Measurements from ENCODE around the gene ITSN2.

ITSN2 gene

GRCh38 chr2:24220554-24221291 is 139.6 kb downstream of the ITSN2 start:
- no peak for TF ChIP-seq CTCF (IDR thresholded peaks at IDR 0.05; ENCODE audit: low read depth, low read length)
- H3K4me3 ChIP-seq (ENCODE audit: low read depth, low read length), result no peak overlapping the region

DNA sequence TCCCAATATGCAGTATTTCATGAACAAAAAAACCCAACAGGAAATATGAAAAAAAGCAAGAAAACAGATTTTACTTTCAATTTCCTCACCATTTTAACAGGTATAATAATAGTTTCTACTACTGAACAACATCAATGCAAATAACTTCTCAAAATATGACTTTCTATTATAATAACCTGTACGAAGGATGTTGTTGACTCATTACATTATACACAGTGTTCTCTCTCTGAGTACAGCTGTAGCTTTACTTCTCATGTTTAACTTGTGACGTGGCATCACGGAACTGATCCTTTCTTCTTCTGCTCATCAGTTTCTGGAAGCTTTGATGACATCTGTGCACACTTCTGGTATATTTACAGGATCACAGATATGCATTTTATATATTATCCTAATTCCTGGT is 145.5 kb downstream of the ITSN2 start:
- no peak for TF ChIP-seq CTCF (IDR thresholded peaks at IDR 0.05; ENCODE audit: low read depth, low read length)
- no peak overlapping the region for H3K4me3 ChIP-seq (ENCODE audit: low read depth, low read length)

GRCh38 chr2:24211408-24211807 is 148.9 kb downstream of the ITSN2 start:
- TF ChIP-seq CTCF (IDR thresholded peaks at IDR 0.05; ENCODE audit: low read depth, low read length), result no peak
- no peak overlapping the region for H3K4me3 ChIP-seq (ENCODE audit: low read depth, low read length)

- TF ChIP-seq CTCF (IDR thresholded peaks at IDR 0.05; ENCODE audit: low read depth, low read length), result no peak
- no peak overlapping the region for H3K4me3 ChIP-seq (ENCODE audit: low read depth, low read length)
Observed at GRCh38 chr2:24210723-24211122, 149.6 kb downstream of the ITSN2 start.

DNA sequence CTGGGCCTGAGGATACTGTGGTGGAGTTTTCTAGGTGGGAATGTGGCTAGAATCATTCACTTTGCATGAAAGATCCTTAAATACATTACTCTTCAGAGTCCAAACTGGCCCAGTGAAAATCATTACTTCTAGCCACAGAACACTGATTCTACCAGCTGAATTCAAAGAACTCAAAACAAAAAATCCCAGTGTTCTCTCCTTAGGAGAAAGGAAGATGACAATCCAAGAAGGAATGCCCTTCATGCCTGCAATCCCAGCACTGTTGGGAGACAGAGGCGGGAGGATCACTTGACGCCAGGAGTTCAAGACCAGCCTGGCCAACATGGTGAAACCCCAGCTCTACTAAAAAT is 150.3 kb downstream of the ITSN2 start:
- no peak overlapping the region for H3K4me3 ChIP-seq (ENCODE audit: low read depth, low read length)
- no peak for TF ChIP-seq CTCF (IDR thresholded peaks at IDR 0.05; ENCODE audit: low read depth, low read length)

DNA sequence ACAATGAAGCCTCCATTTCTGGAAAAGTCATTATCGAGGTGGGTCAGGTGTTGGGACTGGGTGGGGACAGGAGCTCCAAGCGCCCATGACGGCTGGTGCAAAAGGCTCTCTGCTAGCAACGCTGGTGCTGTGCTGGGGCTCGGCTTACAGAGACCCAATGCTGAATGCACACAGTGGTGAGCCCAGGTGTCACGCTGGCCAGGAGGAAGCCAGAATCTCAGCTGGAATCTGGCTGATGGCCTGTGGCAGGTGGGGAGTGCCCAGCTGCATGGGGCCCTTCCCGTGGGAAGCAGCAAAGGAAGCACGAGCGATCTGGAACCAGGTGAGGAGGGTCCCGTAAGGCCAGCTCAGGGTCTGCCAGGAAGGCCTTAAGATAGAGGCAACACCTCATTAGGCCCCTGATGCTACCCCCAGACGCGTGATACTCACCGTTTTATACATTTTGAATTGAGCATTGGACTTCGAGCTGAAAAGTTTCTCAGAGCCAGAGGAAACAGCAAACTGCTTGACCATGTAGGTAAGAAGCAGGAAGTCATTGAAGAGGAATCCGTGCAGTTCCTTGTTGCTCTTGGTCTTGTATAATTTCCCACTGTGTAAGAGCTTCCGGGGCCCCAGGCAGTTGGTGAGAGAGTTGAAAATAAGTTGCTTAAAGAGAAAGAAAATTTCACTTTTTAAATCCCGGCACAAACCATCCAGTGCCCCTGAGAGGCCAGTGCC is 150.8 kb downstream of the ITSN2 start:
- H3K4me3 ChIP-seq (ENCODE audit: low read depth, low read length), result no peak overlapping the region

More for the DNA sequence above, 150.8 kb downstream of the ITSN2 start:
- TF ChIP-seq CTCF (IDR thresholded peaks at IDR 0.05; ENCODE audit: low read depth, low read length), result no peak
